LNCAP (cell line): Measurements from ENCODE around the gene AP4S1.

ENCODE experiments used
- TF ChIP-seq, protein P1 (sequence below): fragments of 450-650 bp; IDR thresholded peaks from 2 replicates; pipeline ENCODE4 v1.5.1; 2017; ENCODE audit warnings: mild to moderate bottlenecking

AP4S1 gene

DNA sequence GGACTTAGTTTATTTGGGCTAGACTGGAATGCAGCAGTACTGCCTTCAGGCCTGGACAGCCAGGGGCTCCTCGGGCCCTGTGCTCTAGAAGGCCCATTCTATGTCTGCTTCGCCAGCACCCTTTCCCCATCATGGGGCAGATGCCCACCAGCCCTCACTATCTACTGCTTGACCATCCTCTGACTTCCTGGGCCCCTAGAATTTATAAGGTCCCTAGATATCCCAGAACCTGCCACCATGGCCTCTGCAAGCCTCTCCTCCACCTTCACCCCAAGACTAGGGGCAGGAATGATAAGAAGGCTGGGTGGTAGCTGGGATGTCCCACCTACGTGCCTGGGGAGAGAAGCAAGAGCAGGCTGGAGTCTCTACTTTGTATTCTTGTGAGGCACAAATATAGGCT, 59.6 kb downstream of the AP4S1 start:
- TF ChIP-seq, protein P1, sequence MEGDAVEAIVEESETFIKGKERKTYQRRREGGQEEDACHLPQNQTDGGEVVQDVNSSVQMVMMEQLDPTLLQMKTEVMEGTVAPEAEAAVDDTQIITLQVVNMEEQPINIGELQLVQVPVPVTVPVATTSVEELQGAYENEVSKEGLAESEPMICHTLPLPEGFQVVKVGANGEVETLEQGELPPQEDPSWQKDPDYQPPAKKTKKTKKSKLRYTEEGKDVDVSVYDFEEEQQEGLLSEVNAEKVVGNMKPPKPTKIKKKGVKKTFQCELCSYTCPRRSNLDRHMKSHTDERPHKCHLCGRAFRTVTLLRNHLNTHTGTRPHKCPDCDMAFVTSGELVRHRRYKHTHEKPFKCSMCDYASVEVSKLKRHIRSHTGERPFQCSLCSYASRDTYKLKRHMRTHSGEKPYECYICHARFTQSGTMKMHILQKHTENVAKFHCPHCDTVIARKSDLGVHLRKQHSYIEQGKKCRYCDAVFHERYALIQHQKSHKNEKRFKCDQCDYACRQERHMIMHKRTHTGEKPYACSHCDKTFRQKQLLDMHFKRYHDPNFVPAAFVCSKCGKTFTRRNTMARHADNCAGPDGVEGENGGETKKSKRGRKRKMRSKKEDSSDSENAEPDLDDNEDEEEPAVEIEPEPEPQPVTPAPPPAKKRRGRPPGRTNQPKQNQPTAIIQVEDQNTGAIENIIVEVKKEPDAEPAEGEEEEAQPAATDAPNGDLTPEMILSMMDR: no peak

DNA sequence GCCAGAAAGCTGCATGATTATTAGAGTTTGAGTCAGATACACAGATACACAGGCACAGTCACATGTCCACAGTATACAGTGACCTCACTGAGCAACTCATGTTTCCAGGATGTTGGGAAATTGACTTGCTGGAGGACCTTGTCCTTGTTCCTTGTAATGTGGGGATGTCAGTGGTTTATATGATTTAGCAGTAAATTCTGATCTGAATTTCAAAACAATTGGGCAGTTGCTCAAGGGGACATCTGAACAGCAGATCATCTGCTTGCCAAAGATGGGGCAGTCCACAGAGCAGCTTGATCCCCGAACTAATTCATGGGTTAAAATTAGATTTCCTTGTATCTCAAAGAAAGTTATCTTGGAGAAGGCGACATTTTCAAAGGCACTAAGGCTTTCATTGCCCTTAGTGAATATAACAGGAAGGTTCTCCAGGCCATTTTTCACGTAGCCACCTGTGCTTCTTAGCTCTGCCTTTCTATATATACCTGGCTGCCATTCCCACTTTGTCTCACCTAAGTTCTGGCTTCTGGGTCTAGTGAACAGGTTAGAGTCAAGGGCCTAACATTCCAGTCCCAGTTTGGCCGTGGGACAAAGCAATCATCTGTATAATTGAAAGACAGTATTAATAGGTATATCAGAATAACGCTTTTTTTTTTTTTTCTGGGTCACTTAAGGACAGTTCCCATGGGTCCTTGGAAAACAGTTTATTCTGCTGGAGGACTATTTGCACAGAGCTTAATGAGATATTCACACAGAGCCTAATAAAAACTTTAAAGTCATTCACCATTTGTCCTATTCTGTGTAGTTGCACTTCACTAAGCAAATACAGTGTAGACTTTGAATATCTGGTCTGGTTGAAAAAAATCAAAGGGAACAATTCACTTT, 65.7 kb downstream of the AP4S1 start:
- TF ChIP-seq, protein P1: no peak

DNA sequence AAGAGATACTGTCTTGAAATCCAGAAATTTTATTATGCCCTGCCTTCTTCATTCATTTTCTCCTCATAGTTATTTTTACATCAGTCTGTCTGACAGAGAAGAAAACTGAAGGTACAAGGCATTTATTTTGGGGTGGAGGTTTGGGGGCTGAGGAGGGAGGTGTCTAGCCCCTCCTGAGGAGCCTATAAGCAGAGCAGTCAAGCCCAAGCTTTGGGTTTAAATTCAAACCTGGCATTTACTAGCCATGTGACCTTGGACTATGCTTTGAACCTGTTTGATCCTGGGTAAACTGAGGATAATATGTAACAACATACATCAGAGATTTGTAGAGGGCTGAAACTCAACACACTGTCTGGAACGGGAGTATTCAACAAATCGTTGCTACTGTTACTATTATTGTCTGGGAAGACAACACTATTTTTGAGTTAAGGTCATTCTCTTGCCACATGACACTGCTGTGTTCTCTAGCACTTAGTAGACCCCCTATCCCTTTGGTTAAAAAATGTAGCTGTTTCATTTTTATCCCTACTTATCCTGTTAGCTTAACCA, 66.8 kb downstream of the AP4S1 start:
- TF ChIP-seq, protein P1: no peak

DNA sequence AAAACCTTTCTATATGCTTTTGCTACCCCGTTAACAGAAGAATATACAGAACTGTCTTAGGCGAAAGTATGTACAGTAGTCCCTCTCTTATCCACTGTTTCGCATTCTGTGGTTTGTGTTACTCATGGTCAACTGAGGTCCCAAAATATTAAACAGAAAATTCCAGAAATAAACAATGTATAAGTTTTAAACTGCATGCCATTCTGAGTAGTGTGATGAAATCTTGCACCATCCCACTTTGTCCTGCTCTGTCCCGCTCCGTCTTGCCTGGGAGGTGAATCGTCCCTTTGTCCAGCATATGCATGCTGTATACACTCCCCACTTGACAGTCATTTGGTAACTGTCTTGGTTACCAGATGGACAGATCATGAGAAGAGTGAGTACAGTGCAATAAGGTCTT, 70.8 kb downstream of the AP4S1 start:
- TF ChIP-seq, protein P1: no peak

DNA sequence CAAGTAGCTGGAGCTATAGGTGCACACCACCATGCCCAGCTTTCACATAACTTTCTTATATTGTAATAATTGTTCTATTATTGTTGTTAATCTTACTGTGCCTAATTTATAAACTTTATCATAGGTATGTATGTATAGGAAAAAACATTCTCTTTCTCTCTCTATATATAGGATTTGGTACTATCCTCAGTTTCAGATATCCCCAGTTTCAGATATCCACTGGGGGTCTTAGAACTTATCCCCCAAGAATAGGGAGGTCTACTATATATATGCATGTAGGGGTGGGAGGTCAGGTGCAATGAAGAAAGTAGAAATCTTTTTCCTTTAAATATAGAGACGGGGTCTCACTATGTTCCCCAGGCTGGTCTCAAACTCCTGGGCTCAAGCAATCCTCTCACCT, 71.6 kb downstream of the AP4S1 start:
- TF ChIP-seq, protein P1: no peak

DNA sequence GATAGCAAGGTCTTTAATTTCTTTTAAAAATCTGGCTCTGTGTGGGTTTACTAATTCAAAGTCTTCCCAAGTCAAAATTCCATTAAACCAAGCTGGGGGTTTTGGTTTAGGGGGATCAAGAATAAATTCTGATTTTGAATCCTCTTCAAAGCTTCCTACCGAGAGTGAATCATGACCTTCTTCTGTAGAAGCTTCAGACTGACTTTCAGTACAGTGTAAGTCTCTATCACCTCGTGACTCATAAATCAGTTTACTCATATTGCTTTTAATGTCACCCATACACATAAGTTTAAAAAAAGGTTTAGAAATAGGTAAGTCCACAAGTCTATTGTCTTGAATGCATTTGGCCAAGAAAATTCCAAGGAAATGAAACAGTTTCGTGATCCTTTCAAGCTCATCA, 81.3 kb downstream of the AP4S1 start:
- TF ChIP-seq, protein P1: no peak

DNA sequence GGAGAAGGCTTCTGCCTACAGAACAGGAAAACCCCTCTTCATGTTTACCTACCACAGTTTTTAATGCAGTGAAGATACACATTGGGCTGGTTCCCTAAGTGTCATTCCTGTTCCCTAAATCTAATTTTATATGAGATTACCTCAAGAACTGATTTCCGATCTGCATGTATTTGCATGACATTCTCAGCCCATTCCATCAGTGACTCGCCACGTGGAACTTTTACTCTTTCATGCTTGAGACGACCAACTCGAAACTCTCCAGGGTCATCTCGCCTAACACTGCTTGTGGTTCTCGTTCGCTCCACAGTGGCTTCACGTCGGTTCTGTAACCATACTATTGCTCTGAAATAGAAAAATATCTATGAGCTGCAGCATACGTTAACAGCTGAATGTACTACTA, 83.8 kb downstream of the AP4S1 start:
- TF ChIP-seq, protein P1: no peak
